Left hindlimb (tissue), 1 donor: ENCODE data around the gene EMILIN1.
"Not testable (repeated sequence)": the region's sequence is repeated elsewhere in the genome, so short reads cannot be mapped to it uniquely, and the experiment has no call there.

Source experiments
- DNase-seq: peaks from one replicate; pipeline ENCODE4 v3.0.0-alpha.2; 2018

Gene EMILIN1

DNA sequence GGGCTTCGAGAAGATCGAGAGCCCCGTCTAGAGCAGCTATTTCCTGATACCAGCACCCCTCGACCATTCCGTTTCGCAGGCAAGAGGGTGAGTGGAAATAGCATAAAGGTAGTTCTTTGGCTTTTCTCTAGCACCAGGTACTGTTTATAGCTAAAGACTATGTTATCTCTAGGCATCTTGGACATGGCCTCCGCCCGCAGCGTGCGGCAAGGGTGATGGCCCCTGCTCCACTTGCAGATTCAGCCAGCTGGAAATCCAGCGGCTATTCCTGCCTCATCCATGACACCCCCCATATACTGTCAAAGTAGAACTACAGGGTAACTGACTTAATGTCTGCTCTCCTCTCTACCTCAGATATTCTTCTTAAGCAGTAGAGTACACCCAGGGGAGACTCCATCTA is 23.7 kb upstream of the EMILIN1 start:
- DNase-seq, result no peak

DNA sequence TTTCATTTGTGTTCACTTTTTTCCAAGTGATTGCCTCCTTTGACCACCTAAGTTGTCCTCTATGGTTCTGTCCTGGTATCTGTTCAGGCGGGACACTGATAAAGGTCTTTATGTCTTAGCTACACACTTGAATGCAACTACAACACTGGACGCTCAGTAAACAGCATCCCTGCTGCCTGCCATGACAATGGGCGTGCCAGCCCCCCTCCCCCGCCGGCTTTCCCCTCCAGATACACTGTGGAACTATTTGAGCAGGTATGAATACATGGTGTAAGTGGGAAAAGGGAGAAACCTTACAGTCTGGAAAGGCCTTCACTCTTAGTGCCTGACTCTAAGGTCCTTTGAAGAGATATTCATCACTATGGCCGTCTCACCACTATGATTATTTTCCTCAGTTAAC is 21.2 kb upstream of the EMILIN1 start:
- DNase-seq, result no peak

DNA sequence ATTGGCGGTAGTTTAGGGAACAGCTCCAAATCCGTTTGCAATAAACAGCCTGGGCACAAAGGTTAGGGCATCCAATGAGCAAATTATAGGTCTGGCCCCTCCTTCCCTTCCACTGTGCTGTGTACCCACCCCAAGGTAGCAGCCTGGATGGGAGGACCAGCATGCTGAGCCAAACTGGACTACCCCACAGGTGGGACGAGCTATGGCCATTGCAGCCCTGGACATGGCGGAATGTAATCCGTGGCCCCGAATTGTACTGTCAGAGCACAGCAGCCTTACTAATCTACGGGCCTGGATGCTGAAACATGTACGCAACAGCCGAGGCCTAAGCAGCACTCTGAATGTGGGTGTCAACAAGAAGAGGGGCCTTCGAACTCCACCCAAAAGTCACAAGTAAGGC is 20.2 kb upstream of the EMILIN1 start:
- no peak for DNase-seq

DNA sequence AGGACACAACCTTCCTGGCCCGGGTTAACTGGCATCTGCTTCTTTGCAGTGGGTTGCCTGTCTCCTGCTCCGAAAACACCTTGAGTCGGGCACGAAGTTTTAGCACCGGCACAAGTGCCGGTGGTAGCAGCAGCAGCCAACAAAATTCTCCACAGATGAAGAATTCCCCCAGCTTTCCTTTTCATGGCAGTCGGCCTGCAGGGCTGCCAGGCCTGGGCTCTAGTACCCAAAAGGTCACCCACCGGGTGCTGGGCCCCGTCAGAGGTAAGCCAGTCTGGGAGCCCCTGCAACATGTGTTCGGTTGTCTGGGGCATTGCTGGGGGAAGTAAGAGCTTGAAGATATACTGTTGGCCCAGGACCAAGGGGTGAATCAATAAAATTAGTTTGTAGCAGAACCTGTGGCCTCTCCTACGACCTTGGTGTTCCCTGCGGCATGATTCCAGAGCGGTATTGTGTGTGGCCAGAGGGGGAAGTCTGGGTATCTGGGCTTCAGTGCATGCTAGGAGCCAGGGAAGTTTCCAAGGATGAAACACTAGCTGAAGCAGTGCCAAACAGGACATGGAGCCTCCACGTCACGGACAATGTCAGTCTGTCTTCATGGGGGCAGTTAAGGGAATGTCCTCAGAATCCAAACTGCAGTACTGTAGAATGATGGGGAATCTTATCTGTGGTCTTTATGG is 19.1 kb upstream of the EMILIN1 start:
- DNase-seq, result no peak

GRCh38 chr2:27060323-27060722 is 18.1 kb upstream of the EMILIN1 start:
- no peak for DNase-seq

GRCh38 chr2:27065128-27065527 is 13.3 kb upstream of the EMILIN1 start:
- no peak for DNase-seq

DNA sequence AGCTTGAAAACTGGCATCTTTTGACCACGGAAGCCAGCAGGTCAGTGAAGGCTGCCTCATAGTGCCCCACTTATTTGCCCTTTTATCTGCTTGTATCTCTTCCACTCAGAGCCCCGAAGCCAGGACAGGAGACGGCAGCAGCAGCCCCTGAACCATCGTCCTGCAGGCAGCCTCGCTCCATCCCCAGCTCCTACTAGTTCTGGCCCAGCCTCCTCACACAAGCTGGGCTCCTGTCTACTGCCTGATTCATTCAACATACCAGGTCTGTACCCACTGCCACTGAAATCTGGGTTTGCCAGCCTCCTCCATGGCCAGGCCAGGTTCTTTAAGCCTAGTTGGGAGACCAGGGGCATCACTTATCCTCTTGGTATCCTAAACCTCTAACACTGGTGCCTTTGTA is 11.0 kb upstream of the EMILIN1 start:
- DNase-seq, result no peak

DNA sequence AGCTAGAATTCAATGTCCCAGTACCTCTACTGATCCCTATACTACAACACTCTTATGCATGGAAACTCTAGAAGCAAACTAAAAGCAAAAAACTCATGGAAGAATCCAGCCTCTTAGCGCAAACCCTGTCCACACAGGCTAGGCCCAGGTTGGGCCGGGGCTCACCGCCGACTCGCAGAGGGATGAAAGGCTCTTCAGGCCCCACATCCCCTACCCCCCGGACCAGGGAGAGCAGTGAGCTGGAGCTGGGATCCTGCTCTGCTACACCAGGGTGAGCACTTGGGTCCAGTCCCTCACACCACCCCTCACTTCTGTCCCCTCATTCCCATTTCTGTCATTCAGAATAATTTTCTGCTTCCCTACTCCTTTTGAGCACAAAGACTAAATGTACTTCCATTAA is 9.0 kb upstream of the EMILIN1 start:
- DNase-seq, result no peak

DNA sequence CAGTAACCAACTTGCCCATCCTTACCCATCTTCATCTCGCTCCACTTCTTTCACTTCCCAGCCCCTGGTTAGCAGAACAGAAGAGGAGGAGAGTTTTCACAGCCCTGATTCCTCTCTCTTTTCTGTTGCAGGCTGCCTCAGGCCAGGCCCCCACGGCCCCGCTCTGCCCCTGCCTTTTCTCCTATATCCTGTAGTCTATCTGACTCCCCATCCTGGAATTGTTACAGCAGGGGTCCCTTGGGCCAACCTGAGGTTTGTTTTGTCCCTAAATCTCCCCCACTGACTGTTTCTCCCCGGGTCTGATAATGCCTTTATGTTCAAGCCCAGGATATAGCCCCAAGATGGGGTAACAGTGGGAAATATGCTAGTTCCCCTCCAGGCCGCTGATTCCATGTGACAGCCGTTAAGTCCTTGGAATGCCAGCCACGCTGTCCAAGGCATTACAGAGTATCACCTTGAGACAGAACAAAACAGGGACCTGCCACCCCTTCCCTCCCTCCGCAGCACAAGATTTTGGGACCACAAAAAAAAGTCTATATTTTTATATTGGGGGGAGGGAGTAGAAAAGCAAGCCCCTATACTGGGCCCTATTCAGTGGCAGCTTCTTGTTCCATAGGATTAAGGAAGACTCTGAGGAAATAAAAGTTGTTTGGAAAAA is 8.3 kb upstream of the EMILIN1 start:
- no peak for DNase-seq

DNA sequence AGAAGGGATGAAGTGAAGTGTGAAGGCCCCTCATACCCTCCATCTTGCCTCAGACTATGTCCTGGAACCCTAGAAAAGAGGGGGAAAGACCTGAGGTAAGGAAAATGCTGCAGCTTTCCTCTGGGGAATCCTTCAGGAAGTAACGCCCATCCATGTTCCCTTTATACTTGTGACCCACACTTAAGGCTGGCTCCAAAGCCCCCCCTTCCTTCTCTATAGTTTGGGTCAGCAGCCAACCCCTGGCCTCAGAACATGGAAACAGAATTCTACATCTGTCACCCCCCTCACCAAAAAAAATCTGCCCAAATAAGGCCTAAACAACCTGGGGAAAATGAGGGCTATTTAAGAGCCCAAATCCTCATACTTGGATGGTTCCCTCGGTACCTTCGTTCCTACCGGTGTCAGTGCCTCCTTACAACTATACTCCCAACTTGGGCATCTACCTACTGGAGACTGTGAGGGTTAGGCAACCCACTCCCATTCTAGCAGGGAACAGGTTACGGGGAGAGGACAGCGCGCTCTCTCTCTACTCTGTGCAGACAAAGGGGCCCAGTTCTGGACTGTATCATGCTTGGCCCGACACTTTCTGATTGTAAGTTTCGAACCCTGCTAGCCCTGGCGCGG is 7.7 kb upstream of the EMILIN1 start:
- no peak for DNase-seq

- peak; percentile 95 for DNase-seq
These were observed 7.0 kb upstream of the EMILIN1 start, which contains the start of gene OST4 for GRCh38 chr2:27071277-27071989. Gene OST4, minus strand, starts transcription at chr2:27071654.

- peak; percentile 91 for DNase-seq
These were observed 6.2 kb upstream of the EMILIN1 start for GRCh38 chr2:27071990-27072830.

DNA sequence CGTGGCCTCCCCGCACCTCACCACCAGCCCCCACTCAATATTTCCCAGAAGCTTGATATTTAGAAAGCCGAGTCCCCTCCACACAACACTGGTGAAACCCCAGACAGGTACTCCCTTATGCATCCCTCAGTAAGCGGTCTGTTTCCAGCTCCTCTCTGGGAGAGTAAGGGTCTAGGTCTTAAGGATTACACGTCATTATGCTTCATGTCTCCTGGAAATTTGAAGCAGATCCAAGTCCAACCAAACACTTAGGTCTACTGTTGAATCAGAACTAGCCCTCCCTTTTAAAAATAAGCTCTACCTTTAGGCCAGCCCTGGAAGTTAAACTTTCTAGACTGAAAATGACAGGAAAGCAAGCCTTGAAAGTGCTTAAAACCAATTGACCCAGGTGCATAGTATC is 5.5 kb upstream of the EMILIN1 start:
- no peak for DNase-seq

DNA sequence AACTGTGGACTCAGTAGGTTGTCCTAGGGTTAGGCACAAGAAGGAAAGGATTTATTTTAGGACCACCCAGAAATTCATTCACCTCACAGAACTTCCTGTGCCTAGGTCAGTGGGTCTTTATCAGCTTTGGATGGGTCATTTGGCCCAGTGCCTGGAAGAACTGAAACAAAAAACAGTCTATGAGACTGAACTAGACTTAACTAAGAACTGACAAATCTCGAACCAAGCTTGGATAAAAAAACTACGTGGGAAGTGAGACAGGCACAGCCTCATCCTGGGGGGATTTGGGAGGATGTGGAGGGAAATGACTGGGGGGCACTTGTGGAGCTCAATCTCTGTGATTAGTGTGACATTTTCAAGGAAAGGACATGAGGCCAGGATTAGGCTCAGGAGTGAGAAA is 4.6 kb upstream of the EMILIN1 start:
- no peak for DNase-seq

DNA sequence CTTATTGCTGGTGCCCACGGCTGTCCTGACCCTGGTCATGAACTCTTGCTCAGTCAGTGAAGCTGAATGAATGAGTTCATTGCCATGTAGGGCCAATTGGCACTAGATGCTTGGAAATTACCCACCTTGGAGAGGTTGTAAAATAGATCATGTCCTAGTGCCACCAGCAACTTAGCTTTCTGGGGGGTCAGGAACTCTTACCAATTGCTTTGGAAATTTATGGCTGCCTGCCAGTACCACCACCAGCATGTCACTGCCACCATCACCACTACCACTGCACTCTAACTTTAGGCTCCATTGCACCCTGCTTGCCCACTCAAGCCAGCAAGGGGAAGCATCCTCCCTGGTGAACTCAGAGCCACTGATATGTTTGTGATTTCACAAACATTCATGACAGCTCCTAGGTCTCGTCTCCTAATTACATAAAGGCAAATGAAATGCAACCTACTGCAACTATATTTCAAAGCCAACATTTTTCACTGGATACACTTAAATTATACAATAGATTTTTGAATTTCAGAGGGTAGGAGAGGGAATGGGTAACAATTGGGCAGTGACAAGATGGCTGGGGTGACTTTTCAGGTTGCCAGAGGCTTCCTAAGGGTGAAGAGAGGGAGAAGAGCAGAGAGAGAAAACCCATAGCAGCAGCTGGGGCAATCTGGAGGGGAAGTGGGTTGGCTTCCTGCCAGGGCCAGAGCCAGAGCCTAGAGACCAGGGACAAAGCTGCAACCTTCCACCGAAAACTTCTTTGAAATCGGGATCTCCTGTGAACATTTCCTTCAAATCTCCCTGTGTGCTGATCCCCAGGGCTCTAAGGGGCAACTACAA is 3.5 kb upstream of the EMILIN1 start:
- no peak for DNase-seq

DNA sequence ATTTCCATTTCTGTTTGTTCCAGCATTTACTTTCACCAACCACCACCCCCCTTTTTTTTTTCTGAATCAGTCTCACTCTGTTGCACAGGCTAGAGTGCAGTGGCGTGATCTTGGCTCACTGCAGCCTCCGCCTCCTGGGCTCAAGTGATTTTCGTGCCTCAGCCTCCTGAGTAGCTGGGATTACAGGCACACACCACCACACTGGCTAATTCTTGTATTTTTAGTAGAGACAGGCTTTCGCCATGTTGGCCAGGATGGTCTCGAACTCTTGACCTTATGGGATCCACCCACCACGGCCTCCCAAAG is 2.9 kb upstream of the EMILIN1 start:
- not testable (repeated sequence) for DNase-seq

DNA sequence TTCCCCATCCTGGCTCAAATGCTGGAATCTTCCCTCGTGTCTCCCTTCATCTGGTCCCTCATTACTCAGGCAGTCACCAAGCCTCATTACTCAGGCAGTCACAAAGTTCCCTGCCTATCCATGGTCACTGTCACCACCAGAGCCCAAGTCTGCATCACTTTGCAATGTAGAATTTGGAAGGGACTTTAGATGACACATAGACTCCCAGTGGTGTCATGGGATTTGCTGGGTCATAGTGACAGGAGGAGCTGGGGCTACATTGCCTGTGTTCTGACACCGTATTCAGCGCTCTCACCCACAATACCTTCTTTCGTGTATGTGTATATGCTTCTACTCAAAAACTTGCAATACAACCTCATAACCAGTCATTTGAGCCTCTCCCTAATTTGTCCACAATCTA is 2.1 kb upstream of the EMILIN1 start:
- DNase-seq, result no peak

DNA sequence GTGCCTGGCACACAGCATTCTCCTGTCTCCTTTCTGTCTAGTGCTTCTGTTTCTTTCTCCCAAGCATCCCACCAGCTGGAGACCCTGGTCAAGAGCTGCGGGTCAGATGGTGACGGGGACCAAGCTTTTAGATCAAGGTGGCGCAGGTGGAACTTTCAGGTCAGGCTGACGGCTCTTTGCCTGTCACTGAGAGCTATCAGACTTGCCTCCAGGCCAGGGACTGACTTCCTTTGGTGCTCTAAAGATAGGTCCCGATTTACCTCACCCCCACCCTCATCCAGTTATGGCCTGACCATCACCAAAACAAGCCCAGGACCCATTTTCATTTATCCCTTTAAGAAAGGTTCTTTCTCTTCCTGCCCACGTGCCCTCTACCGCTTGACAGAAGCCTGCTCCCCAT is 1.2 kb upstream of the EMILIN1 start:
- no peak for DNase-seq

DNA sequence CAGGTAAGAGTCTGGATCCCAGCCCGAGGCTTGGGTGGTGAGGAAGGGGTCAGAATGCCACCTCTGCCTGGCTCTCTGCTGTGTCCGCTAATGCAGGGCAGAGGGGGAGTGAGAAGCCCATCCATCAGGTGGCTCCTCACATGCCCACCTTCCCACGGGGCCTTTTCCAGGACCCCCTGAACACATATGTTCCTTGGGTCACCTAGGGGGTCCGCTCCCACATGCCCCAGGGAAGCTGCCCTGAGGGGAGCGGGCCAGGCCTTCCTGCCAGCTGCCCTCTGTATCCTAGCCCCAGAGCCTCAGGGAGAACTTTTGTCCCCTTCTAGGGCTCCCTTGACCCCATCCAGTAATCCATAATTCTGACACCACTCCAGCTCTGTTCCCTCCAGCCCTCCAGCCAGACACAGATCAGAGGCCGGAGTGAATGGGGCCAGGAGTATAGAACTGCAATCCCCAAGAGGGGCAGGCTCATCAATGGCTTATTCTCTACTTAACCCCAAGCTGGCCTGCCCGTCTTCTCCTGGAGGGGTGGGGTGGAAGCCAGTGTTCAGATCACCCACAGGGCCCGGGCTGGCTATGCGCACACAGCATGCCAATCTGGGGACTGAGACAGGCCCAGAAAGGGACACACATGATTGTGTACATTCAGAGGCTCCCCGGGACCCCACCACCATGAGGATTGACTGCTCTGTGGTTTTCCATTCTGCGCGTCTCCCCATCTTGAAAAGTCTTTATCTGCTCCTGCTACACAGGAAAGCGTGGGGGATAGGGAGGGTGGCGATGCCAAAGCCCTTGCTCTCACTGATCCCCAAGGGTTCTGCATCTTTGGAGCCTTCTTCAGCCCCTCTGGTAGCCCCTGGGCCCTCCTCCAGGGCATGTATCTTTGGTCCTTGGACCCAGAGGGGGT is 1.1 kb downstream of the EMILIN1 start:
- DNase-seq, result no peak

DNA sequence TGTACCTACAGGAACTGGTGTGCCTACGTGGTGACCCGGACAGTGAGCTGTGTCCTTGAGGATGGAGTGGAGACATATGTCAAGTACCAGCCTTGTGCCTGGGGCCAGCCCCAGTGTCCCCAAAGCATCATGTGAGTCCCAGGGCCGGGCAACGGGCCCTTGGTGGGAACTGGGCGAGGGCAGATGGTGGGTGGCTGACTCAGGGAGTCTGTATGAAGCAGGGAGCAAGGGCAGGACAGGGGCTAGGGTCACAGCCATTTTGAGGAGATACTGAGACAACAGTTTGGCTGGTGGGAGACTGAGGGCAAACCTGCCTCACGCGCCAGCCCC is 1.7 kb downstream of the EMILIN1 start:
- DNase-seq, result no peak

- no peak for DNase-seq
These were observed 2.2 kb downstream of the EMILIN1 start for GRCh38 chr2:27080603-27080936.
